ENCODE results near the gene DOK5. TPM values are rescaled to one million over a fixed set of nuclear protein-coding genes. Genes with fewer than 3 reads are reported as not detected.

DOK5 gene
- polyA plus RNA-seq, 1 of the 3 experiments (the other 2 are of a cell fraction): 12.4 TPM

- Histone ChIP-seq H3K4me1 (ENCODE audit: control insufficient read depth in 1 of 2, insufficient read depth in 2 of 2, low read depth in 1 of 2, low read length in 1 of 2) (no peaks in the 10 kb centered on the region), H3F3A (replicated peaks; ENCODE audit: insufficient read depth) (no peaks in the 10 kb centered on the region), H3K36me3 (replicated peaks in 1 of 2; ENCODE audit: control insufficient read depth in 1 of 2, insufficient read depth in 2 of 2, low read length in 1 of 2) (peaks cover 0 to 7% of the 10 kb centered on the region in 2 experiments), H3K4me3 (ENCODE audit: low read depth in 2 of 2, low read length in 1 of 2) (no peak overlapping the region), H2AFZ (ENCODE audit: low read depth) (no peak overlapping the region), H3K9ac (no peak overlapping the region), H3K27ac (ENCODE audit: low read depth in 2 of 2, low read length in 1 of 2) (no peak overlapping the region), H3K4me2 (no peak overlapping the region), H3K27me3 (ENCODE audit: insufficient read depth) (no peaks in the 10 kb centered on the region), H3K9me2 (no peaks in the 10 kb centered on the region), H4K20me1 (ENCODE audit: insufficient read depth) (no peaks in the 10 kb centered on the region), H3K79me2 (ENCODE audit: insufficient read depth) (no peaks in the 10 kb centered on the region), H3K9me3 (no peaks in the 10 kb centered on the region)
- TF ChIP-seq, protein P1, sequence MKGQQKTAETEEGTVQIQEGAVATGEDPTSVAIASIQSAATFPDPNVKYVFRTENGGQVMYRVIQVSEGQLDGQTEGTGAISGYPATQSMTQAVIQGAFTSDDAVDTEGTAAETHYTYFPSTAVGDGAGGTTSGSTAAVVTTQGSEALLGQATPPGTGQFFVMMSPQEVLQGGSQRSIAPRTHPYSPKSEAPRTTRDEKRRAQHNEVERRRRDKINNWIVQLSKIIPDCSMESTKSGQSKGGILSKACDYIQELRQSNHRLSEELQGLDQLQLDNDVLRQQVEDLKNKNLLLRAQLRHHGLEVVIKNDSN (IDR thresholded peaks at IDR 0.05; ENCODE audit: borderline replicate concordance, low read depth): no peak
- TF ChIP-seq RXRA (IDR thresholded peaks at IDR 0.05; ENCODE audit: borderline replicate concordance, low read depth) (no peak), NFIC (IDR thresholded peaks at IDR 0.05; ENCODE audit: borderline replicate concordance) (no peak), RFX5 (IDR thresholded peaks at IDR 0.05; ENCODE audit: low read length) (no peak), YY1 (IDR thresholded peaks at IDR 0.05; ENCODE audit: low read depth) (no peak), MEF2A (IDR thresholded peaks at IDR 0.05; ENCODE audit: borderline replicate concordance, low read depth) (no peak), FOXM1 (IDR thresholded peaks at IDR 0.05; ENCODE audit: low read depth) (no peak), SMC3 (IDR thresholded peaks at IDR 0.05; ENCODE audit: low read depth, low read length) (no peak), POLR2AphosphoS5 (IDR thresholded peaks at IDR 0.05; ENCODE audit: low read depth, low read length) (no peak), GATA2 (CRISPR knock-in tag; IDR thresholded peaks at IDR 0.05) (no peak), ZBTB33 (IDR thresholded peaks at IDR 0.05; ENCODE audit: borderline replicate concordance, low read depth) (no peak), FOXJ3 (CRISPR knock-in tag; IDR thresholded peaks at IDR 0.05) (no peak), RAD21 (IDR thresholded peaks at IDR 0.05; ENCODE audit: low read length) (no peak), FOSL2 (IDR thresholded peaks at IDR 0.05; ENCODE audit: borderline replicate concordance, low read depth) (no peak), SIN3A (IDR thresholded peaks at IDR 0.05; ENCODE audit: borderline replicate concordance, low read depth, low read length) (no peak)
- TF ChIP-seq, protein P2, sequence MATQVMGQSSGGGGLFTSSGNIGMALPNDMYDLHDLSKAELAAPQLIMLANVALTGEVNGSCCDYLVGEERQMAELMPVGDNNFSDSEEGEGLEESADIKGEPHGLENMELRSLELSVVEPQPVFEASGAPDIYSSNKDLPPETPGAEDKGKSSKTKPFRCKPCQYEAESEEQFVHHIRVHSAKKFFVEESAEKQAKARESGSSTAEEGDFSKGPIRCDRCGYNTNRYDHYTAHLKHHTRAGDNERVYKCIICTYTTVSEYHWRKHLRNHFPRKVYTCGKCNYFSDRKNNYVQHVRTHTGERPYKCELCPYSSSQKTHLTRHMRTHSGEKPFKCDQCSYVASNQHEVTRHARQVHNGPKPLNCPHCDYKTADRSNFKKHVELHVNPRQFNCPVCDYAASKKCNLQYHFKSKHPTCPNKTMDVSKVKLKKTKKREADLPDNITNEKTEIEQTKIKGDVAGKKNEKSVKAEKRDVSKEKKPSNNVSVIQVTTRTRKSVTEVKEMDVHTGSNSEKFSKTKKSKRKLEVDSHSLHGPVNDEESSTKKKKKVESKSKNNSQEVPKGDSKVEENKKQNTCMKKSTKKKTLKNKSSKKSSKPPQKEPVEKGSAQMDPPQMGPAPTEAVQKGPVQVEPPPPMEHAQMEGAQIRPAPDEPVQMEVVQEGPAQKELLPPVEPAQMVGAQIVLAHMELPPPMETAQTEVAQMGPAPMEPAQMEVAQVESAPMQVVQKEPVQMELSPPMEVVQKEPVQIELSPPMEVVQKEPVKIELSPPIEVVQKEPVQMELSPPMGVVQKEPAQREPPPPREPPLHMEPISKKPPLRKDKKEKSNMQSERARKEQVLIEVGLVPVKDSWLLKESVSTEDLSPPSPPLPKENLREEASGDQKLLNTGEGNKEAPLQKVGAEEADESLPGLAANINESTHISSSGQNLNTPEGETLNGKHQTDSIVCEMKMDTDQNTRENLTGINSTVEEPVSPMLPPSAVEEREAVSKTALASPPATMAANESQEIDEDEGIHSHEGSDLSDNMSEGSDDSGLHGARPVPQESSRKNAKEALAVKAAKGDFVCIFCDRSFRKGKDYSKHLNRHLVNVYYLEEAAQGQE (IDR thresholded peaks at IDR 0.05; ENCODE audit: low read depth, low read length): no peak
- no peak for DNase-seq
- 51% methylated on average over 4 of the region's 4 CpGs for WGBS (ENCODE audit: low lambda C conversion rate)
- CTCF ChIA-PET: interaction anchor here (0.9 kb wide), 1 partner anchor 11 kb away, joined by 3 read pairs; no protein-coding TSS in a partner anchor
- POLR2A ChIA-PET: no interaction called here
Measured at GRCh38 chr20:54608039-54608745, 132.8 kb downstream of the DOK5 start.
